HepG2 (cell line): ENCODE data around the gene GTF2H4. TPM values are rescaled to one million over a fixed set of nuclear protein-coding genes. Genes with fewer than 3 reads are reported as not detected.

Source experiments
- ATAC-seq: fragments of 200-7000 bp; cut with Tn5 transposase; 3 replicates; pipeline ENCODE4 v1.9.1; 2020; ENCODE audit warnings: mild to moderate bottlenecking, moderate library complexity
- BruUV-seq: library from RNA; stranded (reverse); fragments of 400-500 nt; replicated peaks from 2 replicates; lab custom pipeline; 2021; lab: Mats Ljungman, UMichigan
- CTCF ChIA-PET: fragments of 300-600 bp; formaldehyde crosslinking; extraction: SDS; loops from one replicate; lab custom pipeline; 2021; ENCODE audit warnings: low total read pairs, inconsistent platforms, low intra/inter-chr PET ratio; lab: Yijun Ruan, JAX
- POLR2A ChIA-PET: fragments of 350-600 bp; sonication (Branson Sonifier 250); formaldehyde crosslinking; loops from one replicate; lab custom pipeline; 2020; ENCODE audit warnings: antibody characterized with exemption, inconsistent platforms; lab: Yijun Ruan, JAX
- DNase-seq: peaks from one replicate; pipeline ENCODE4 v3.0.0-alpha.2; 2015; ENCODE audit warnings: low spot score
- FAIRE-seq: peaks from 3 replicates; lab custom pipeline; 2011; peaks lifted over from hg19 to GRCh38; lab: Jason Lieb, UNC
- H2AFZ ChIP-seq: one replicate; pipeline ENCODE4 v1.6.1; 2011; ENCODE audit warnings: low read length, inconsistent platforms
- H3K27ac ChIP-seq: fragments of 300-600 bp; 3 replicates; pipeline ENCODE4 v1.8.0; 2011; ENCODE audit warnings: mixed run types, mild to moderate bottlenecking, mixed read lengths, low read length, inconsistent platforms; ENCODE audit not compliant: insufficient read depth; ENCODE audit errors: extremely low read length
- H3K27me3 ChIP-seq, 2 experiments: fragments of 200-600 bp in 1 of 2; 2 replicates in 1 of 2; 3 replicates in 1 of 2; pipeline versions ENCODE4 v1.6.0 to v1.8.0; 2011; ENCODE audit warnings: low read length in 2 of 2, mild to moderate bottlenecking in 2 of 2, moderate library complexity in 2 of 2, inconsistent platforms in 1 of 2; ENCODE audit not compliant: insufficient read depth in 2 of 2, control insufficient read depth in 1 of 2
- H3K36me3 ChIP-seq, 2 experiments: fragments of 200-600 bp in 1 of 2; replicated peaks in 1 of 2; 2 replicates in 1 of 2; 3 replicates in 1 of 2; pipeline versions ENCODE4 v1.5.1 to v1.8.0; 2011; ENCODE audit warnings: low read length in 2 of 2, inconsistent platforms in 1 of 2; ENCODE audit not compliant: insufficient read depth in 2 of 2, control insufficient read depth in 1 of 2
- H3K4me1 ChIP-seq: 2 replicates; pipeline ENCODE4 v1.5.1; 2012; ENCODE audit warnings: low read length, inconsistent platforms; ENCODE audit not compliant: insufficient read depth
- H3K4me2 ChIP-seq: 2 replicates; pipeline ENCODE4 v1.6.0; 2011; ENCODE audit warnings: low read depth, low read length, inconsistent platforms
- H3K4me3 ChIP-seq, 3 experiments: fragments of 200-600 bp in 1 of 3; sonication (generic), shearing (Covaris generic) in 1 of 3; replicated peaks in 1 of 3; 2 replicates each; pipeline ENCODE4 v1.5.1; 2011 to 2016; ENCODE audit warnings: low read length in 3 of 3, inconsistent platforms in 2 of 3, low read depth in 2 of 3, mild to moderate bottlenecking in 2 of 3, control low read depth in 1 of 3, mixed read lengths in 1 of 3; ENCODE audit not compliant: insufficient read depth in 1 of 3
- H3K79me2 ChIP-seq: one replicate; pipeline ENCODE4 v1.6.1; 2011; ENCODE audit warnings: low read length, inconsistent platforms; ENCODE audit not compliant: insufficient read depth
- H3K9ac ChIP-seq: 2 replicates; pipeline ENCODE4 v1.6.0; 2011; ENCODE audit warnings: mild to moderate bottlenecking, low read depth, low read length, inconsistent platforms; ENCODE audit not compliant: insufficient read depth
- H3K9me3 ChIP-seq: 2 replicates; pipeline ENCODE4 v1.5.1; 2012; ENCODE audit warnings: mild to moderate bottlenecking, low read length
- H4K20me1 ChIP-seq: 2 replicates; pipeline ENCODE4 v1.6.0; 2011; ENCODE audit warnings: inconsistent platforms, mild to moderate bottlenecking, low read length, moderate library complexity; ENCODE audit not compliant: insufficient read depth
- GATA4 ChIP-seq: sonication (generic); IDR thresholded peaks from 2 replicates; pipeline ENCODE4 v1.6.1; 2016; ENCODE audit warnings: antibody characterized with exemption, low read depth, borderline replicate concordance
- MATR3 ChIP-seq: sonication (generic); formaldehyde crosslinking; IDR thresholded peaks from 2 replicates; pipeline ENCODE4 v1.4.0; 2020; ENCODE audit warnings: missing genetic modification reagents
- PAWR ChIP-seq: sonication (generic); formaldehyde crosslinking; IDR thresholded peaks from 2 replicates; pipeline ENCODE4 v1.4.0; 2020; ENCODE audit warnings: missing genetic modification reagents, mild to moderate bottlenecking, borderline replicate concordance
- ZC3H4 ChIP-seq: sonication (generic); formaldehyde crosslinking; IDR thresholded peaks from 2 replicates; pipeline ENCODE4 v1.4.0; 2020; ENCODE audit warnings: missing genetic modification reagents, borderline replicate concordance
- ZNF281 ChIP-seq: sonication (generic); formaldehyde crosslinking; IDR thresholded peaks from 2 replicates; pipeline ENCODE4 v1.4.0; 2020; ENCODE audit warnings: missing genetic modification reagents, borderline replicate concordance
- ZSCAN9 ChIP-seq: IDR thresholded peaks from 2 replicates; pipeline ENCODE4 v1.6.1; 2016; ENCODE audit warnings: borderline replicate concordance
- WGBS: methylation state at CpG from one replicate; pipeline ENCODE4 v1.1.6; 2017; ENCODE audit warnings: low lambda C conversion rate; 5-methylcytosine and 5-hydroxymethylcytosine counted together
- in situ Hi-C: cut with HindIII; loops from 2 replicates; pipeline ENCODE4 v1.10.0; 2017; ENCODE audit warnings: low pct_unique_long_range_greater_than_20kb; ENCODE audit not compliant: extremely low pct_ligation_motif_present
- intact Hi-C: fragments of 100-400 bp; cut with micrococcal nuclease; formaldehyde crosslinking; loops from one replicate; pipeline ENCODE4 v1.10.0; 2022; ENCODE audit not compliant: unreplicated experiment
- polyA plus RNA-seq, 8 experiments: library from polyadenylated mRNA; depleted of rRNA in 3 of 8; stranded (reverse) in 7 of 8; unstranded in 1 of 8; fragments of >200 nt; fragmentation: Illumina TruSeq in 4 of 8; extraction: Trizol in 4 of 8; gene quantifications; 2 replicates each; pipeline versions ENCODE4 v1.2.1 to v1.2.3, GENCODE V29; 2011 to 2016; ENCODE audit warnings: low read depth in 4 of 8, missing spikeins in 1 of 8, mixed read lengths in 1 of 8; ENCODE audit not compliant: insufficient read depth in 1 of 8
- total RNA-seq, 5 experiments: library from RNA; depleted of rRNA; stranded (reverse); fragments of >200 nt; fragmentation: Illumina TruSeq; extraction: Trizol; gene quantifications; 2 replicates each; pipeline ENCODE4 v1.2.3, GENCODE V29; 2016; ENCODE audit warnings: low read depth in 1 of 5

GTF2H4 gene
- total and polyA plus RNA-seq, 2 of the 13 experiments (the other 11 are each of a cell fraction or from before 2014, with no cell fraction given), result 15.9 to 49.3 TPM

GRCh38 chr6:30888816-30889495 lies 19.1 kb upstream of the GTF2H4 start:
- peaks cover 4% of the 10 kb centered on the region; the same call in 1 of the 2 replicates for H4K20me1 ChIP-seq
- in situ Hi-C loops (no loop called here), intact Hi-C loops (no loop called here)
- no peak overlapping the region for H3K9ac ChIP-seq
- H3K4me3 ChIP-seq, result no peak overlapping the region
- FAIRE-seq, result no peak
- no peak overlapping the region for H3K27ac ChIP-seq
- no TSS peak for BruUV-seq
- no peak overlapping the region for H2AFZ ChIP-seq
- peaks cover 28 to 48% of the 10 kb centered on the region in 2 experiments for H3K36me3 ChIP-seq
- TF ChIP-seq ZNF281 (CRISPR knock-in tag) (no peak), ZSCAN9 (CRISPR knock-in tag) (no peak), MATR3 (no peak), PAWR (CRISPR knock-in tag) (no peak), GATA4 (no peak), ZC3H4 (no peak)
- WGBS, result 100% methylated on average over 8 of the region's 18 CpGs
- no peaks in the 10 kb centered on the region for H3K27me3 ChIP-seq
- no peak for ATAC-seq
- no peak overlapping the region for H3K4me2 ChIP-seq
- no peak for DNase-seq
- peaks cover 23% of the 10 kb centered on the region for H3K4me1 ChIP-seq
- H3K9me3 ChIP-seq, result no peaks in the 10 kb centered on the region
- H3K79me2 ChIP-seq, result peaks cover 19% of the 10 kb centered on the region
- ChIA-PET CTCF (no interaction called here), POLR2A (no interaction called here)
